Amniotic stem cell (primary cell): ENCODE data around the gene INCENP.
A peak's percentile ranks its signal among the peaks of the same experiment; 100 is the strongest.
"Not testable (repeated sequence)": the region's sequence is repeated elsewhere in the genome, so short reads cannot be mapped to it uniquely, and the experiment has no call there.

Experiments
- DNase-seq: peaks from one replicate; lab custom pipeline; 2025; lab: John Stamatoyannopoulos, UW

Gene INCENP

DNA sequence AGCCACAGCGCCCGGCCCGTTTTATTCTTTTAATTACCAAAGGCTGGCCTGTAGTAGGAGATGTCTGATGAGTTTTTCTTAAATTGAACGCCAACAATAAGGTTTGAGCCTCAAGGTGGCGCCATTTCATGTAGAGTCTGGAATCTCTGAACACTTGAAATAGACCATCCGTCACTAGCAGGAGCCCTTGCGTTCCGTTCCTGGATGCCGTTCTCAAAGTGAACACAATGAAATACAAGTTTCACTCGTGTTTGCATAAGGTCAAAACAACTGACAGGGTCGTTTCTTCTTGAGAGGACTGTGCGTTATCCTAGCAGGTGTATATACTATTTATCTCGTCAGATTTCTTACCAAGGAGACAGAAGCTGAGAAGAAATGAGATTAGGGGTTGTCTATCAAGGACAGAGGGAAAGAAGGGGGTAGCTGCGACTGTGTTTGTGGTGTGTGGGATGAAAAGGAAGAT is 47.5 kb downstream of the INCENP start:
- DNase-seq = peak; percentile 31

DNA sequence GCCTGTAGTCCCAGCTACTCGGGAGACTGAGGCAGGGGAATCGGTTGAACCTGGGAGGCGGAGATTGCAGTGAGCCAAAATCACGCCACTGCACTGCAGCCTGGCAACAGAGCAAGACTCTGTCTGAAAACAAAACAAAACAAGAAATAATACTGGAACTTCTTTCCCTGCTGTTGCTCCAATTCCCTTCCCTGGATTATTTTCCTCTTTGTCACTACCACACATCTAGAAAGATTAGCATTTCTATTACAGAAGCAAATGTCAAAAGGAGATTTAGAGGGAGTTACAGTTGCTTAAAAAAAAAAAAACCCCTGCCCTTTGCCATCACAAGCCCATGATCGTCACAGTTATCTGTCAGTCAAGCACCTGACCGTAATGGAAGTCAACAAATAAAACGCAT is 48.5 kb downstream of the INCENP start:
- DNase-seq = no peak

GRCh38 chr11:62176766-62177165 is 53.0 kb downstream of the INCENP start:
- DNase-seq = no peak

DNA sequence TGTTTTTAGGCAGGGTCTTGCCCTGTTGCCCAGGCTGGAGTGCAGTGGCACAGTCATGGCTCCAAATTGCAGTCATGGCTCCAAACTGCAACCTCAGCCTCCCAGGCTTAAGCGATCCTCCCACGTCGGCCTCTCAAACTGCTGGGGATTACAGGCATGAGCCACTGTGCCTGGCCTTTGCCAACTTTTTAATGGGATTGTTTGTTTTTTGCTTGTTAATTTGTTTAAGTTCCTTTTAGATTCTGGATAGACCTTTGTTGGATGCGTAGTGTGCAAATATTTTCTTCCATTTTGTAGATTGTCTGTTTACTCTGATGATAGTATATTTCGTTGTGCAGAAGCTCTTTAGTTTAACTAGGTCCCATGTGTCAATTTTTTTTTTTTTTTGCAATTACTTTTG is 56.2 kb downstream of the INCENP start:
- no peak for DNase-seq

DNA sequence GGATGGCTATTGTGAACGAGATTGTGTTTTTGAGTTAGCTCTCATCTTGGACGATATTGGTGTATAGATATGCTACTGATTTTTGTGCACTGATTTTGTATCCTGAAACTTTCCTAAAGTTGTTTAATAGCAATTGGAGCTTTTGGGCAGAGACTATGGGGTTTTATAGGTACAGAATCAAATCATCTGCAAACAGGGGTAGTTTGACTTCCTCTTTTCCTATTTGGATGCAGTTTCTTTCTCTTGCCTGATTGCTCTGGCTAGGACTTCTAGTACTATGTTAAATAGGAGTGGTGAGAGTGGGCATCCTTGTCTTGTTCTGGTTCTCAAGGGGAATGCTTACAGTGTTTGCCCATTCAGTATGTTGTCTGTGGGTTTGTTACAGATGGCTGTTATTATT is 57.3 kb downstream of the INCENP start:
- DNase-seq = no peak

DNA sequence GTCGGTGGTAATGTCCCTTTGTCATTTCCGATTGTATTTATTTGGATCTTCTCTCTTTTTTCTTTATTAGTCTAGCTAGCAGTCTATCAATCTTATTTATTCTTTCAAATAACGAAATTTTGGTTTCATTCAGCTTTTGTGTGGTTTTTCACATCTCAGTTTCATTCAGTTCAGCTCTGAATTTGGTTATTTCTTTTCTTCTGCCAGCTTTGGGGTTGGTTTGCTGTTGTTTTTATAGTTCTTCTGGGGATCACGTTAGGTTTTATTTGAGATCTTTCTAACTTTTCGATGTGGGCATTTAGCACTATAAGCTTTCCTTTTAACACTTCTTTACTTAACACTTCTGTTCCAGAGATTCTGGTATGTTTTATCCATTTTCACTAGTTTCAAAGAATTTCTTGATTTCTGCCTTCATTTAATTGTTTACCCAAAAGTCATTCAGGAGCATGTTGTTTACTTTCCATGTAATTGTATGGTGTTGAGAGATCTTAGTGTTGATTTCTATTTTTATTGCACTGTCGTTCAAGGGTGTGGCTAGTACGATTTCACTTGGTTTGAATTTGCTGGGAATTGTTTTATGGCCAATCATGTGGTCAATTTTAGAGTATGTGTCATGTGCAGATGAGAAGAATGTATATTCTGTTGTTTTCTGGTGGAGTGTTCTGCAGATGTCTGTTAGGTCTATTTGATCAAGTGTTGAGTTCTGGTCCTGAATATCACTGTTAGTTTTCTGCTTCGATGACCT is 58.5 kb downstream of the INCENP start:
- DNase-seq = no peak

DNA sequence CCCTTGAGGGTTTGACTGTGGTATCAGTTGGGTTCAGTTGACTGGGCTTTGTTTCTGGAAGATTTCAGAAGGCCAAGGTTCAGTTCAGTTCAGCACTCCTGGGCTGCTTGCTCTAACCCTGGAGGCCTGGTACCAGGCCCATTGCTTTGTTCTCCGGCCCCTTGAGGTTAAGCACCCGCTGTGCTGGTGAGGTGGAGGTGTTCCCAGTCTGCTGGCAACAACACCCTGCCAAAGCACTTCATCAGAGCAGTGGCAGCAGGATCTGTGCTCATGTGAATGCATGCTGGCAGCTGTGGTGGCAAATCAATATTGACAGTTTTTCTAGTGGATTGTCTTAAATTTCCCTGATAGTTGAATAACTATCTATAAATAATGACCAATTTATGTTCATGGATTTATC is 62.4 kb downstream of the INCENP start:
- no peak for DNase-seq

- DNase-seq = no peak
Measured at GRCh38 chr11:62190011-62190410, 66.2 kb downstream of the INCENP start, which contains the start of gene SCGB1D1. SCGB1D1 (plus strand) TSS chr11:62190216; CDS start chr11:62190285, 69 bp downstream.

DNA sequence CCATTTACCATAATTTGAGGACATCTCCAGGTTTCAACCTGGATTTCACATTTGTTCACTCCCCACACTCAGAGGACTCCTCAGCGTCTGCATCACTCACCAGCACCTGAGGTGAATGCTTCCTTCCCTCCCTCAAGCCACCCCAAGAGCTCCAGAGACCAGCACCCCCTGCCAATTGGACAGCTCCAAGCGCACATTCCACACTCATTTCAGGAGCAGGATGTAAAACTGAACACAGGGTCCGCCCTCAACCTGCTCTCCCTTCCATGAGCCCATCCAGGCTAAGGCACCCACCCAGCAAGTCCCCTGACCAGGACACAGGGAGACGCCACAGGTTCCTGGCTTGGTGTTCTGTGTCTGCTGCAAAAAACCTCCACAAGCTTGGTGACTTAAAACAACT is 70.1 kb downstream of the INCENP start:
- no peak for DNase-seq

- not testable (repeated sequence) for DNase-seq
Measured at GRCh38 chr11:62195010-62195409, 71.2 kb downstream of the INCENP start.

DNA sequence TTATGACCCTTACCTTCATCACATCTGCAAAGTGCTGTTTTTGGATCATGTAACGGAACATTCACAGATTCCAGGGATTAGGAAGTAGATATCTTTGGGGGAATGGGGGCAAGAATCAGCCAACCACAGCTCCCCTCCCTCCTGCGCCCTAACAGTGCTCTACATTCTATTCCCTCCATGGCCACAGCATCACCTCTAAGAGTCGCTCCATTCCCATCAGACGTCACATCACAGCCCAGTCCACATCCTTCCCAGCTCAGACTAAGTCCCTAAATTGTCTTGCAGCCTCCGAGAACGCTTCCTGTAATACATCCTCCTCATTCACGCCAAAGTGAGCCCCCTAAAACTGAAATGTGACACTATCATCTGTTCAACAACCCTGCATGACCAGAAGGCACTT is 72.1 kb downstream of the INCENP start:
- no peak for DNase-seq

- DNase-seq = not testable (repeated sequence)
Measured at GRCh38 chr11:62197400-62197799, 73.6 kb downstream of the INCENP start.

DNA sequence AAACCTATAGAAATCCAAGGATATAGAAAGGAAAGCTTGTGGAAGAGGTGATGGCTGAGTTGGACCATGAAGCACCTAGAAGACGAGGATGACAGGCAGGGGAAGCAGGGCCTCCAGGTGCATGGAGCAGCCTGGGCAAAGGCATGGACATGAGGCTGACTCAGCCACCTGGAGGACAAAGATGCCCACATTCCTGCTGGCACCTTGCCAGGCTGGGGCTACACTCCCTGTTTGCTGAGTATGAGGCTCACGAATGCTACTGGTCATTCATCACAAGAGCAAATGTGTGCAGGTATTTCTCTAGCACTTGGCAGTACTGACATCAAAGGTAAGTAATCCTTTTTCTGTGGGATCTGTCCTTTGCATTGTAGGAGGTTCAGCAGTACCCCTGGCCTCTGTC is 77.6 kb downstream of the INCENP start:
- no peak for DNase-seq
